ENCODE data around the gene LRMDA. TPM values are rescaled to one million over a fixed set of nuclear protein-coding genes. Genes with fewer than 3 reads are reported as not detected.

Gene LRMDA
- total and polyA plus RNA-seq, 2 of the 4 experiments (the other 2 are of a cell fraction), result 0.07 TPM; not detected in 1

- ATAC-seq (ENCODE audit: low read depth), result no peak
- no peak overlapping the region for H2BK20ac ChIP-seq (ENCODE audit: low read depth, low read length)
- H3K4ac ChIP-seq (ENCODE audit: low read depth, low read length), result no peak overlapping the region
- no peak overlapping the region for H3K4me2 ChIP-seq (ENCODE audit: low read depth, low read length)
- no peak overlapping the region for H3K9ac ChIP-seq (ENCODE audit: low read depth, low read length)
- H3K36me3 ChIP-seq (ENCODE audit: control insufficient read depth, insufficient read depth, low read length), result no peaks in the 10 kb centered on the region
- H2BK120ac ChIP-seq (ENCODE audit: low read depth, low read length), result no peak overlapping the region
- H3K27ac ChIP-seq (ENCODE audit: insufficient read depth, low read length), result no peak overlapping the region
- H3K9me1 ChIP-seq (ENCODE audit: insufficient read depth, low read length), result no peaks in the 10 kb centered on the region
- no peaks in the 10 kb centered on the region for H4K20me1 ChIP-seq (ENCODE audit: insufficient read depth, low read length)
- H3K4me1 ChIP-seq (ENCODE audit: control insufficient read depth, insufficient read depth, low read length), result no peaks in the 10 kb centered on the region
- H3K23ac ChIP-seq (ENCODE audit: low read depth, low read length), result no peak overlapping the region
- no TSS peak for BruUV-seq (replicated peaks)
- intact Hi-C loops (cut with micrococcal nuclease), result no loop called here
- no peak overlapping the region for H2AK9ac ChIP-seq (replicated peaks; ENCODE audit: low read depth, low read length, poor library complexity)
- H3K18ac ChIP-seq (ENCODE audit: low read depth, low read length), result no peak overlapping the region
- in situ Hi-C loops (cut with MboI; ENCODE audit: low sequenced_read_pairs), result no loop called here
- H4K5ac ChIP-seq (ENCODE audit: low read depth, low read length), result no peak overlapping the region
- no peak overlapping the region for H3K14ac ChIP-seq (replicated peaks; ENCODE audit: low read depth, low read length)
- WGBS, 2 experiments (ENCODE audit: extremely low coverage in 2 of 2, insufficient read length in 1 of 2), result 100% methylated on average over 1 of the region's 4 CpGs; no CpG with 5 or more reads in 1 of the 2 experiments
- H2BK15ac ChIP-seq (ENCODE audit: low read depth, low read length), result no peak overlapping the region
- H4K8ac ChIP-seq (ENCODE audit: low read depth in 2 of 2, low read length in 2 of 2), result no peak overlapping the region
- no peak overlapping the region for H2AK5ac ChIP-seq (ENCODE audit: low read depth, low read length)
- no peak overlapping the region for H3K4me3 ChIP-seq (ENCODE audit: insufficient read depth, low read depth, low read length)
- no peak overlapping the region for H4K91ac ChIP-seq (ENCODE audit: insufficient read depth, low read depth, low read length)
- no peak overlapping the region for H2BK5ac ChIP-seq (ENCODE audit: low read depth, low read length, poor library complexity, severe bottlenecking)
- TF ChIP-seq CEBPB (IDR thresholded peaks at IDR 0.05; ENCODE audit: low read depth, low read length), result no peak
- no peak for TF ChIP-seq USF2 (IDR thresholded peaks at IDR 0.05; ENCODE audit: low read depth, low read length)
- TF ChIP-seq RAD21 (IDR thresholded peaks at IDR 0.05; ENCODE audit: low read length), result no peak
- TF ChIP-seq NFE2L2 (IDR thresholded peaks at IDR 0.05; ENCODE audit: low read depth, low read length), result no peak
- TF ChIP-seq MAFK (IDR thresholded peaks at IDR 0.05; ENCODE audit: low read depth, low read length), result no peak
- TF ChIP-seq RFX5 (IDR thresholded peaks at IDR 0.05; ENCODE audit: low read depth, low read length), result no peak
- no peak for TF ChIP-seq MAZ (IDR thresholded peaks at IDR 0.05; ENCODE audit: borderline replicate concordance, low read depth, low read length)
- no peak for TF ChIP-seq POLR2A (IDR thresholded peaks at IDR 0.05; ENCODE audit: low read depth, low read length)
- no peak for TF ChIP-seq BHLHE40 (IDR thresholded peaks at IDR 0.05; ENCODE audit: low read depth, low read length)
- TF ChIP-seq MXI1 (IDR thresholded peaks at IDR 0.05; ENCODE audit: borderline replicate concordance, low read depth, low read length), result no peak
- no peak for TF ChIP-seq CTCF (conservative IDR thresholded peaks at IDR 0.05; ENCODE audit: low read depth, low read length)
- no peak for TF ChIP-seq ELK1 (IDR thresholded peaks at IDR 0.05; ENCODE audit: borderline replicate concordance, low read depth, low read length)
- TF ChIP-seq CHD1 (IDR thresholded peaks at IDR 0.05; ENCODE audit: low read depth, low read length), result no peak
- TF ChIP-seq SMC3 (IDR thresholded peaks at IDR 0.05; ENCODE audit: low read depth, low read length), result no peak
- TF ChIP-seq FOS (IDR thresholded peaks at IDR 0.05; ENCODE audit: low read depth, low read length), result no peak
- TF ChIP-seq RCOR1 (IDR thresholded peaks at IDR 0.05; ENCODE audit: insufficient replicate concordance, low read length), result no peak
- H3K9me3 ChIP-seq (ENCODE audit: control insufficient read depth, insufficient read depth, low read length), result peaks cover 6% of the 10 kb centered on the region
- dilution Hi-C loops (cut with HindIII; ENCODE audit: low sequenced_read_pairs, unreplicated experiment), result no loop called here
- ChIA-PET CTCF (no interaction called here), POLR2A (ENCODE audit: unreplicated experiment) (no interaction called here)
- H2AFZ ChIP-seq (replicated peaks; ENCODE audit: low read length, poor library complexity), result no peak overlapping the region
- H3K79me1 ChIP-seq (ENCODE audit: low read depth in 1 of 2, low read length in 2 of 2), result no peaks in the 10 kb centered on the region
- H3K56ac ChIP-seq (ENCODE audit: extremely low read depth, insufficient read depth, low read length), result no peak overlapping the region
- DNase-seq, result no peak
- peaks cover 12% of the 10 kb centered on the region for H3K27me3 ChIP-seq (ENCODE audit: control insufficient read depth, insufficient read depth, low read length)
These were observed 8.9 kb downstream of the LRMDA start for GRCh38 chr10:75440271-75440793.

Data from IMR-90 (cell line).